Measurements from ENCODE around the gene LMO4.

LMO4 gene

GRCh38 chr1:87362063-87362833 is 33.6 kb downstream of the LMO4 start:
- no peak for DNase-seq

- DNase-seq: no peak
These were observed 34.2 kb downstream of the LMO4 start for GRCh38 chr1:87362834-87363426.

- DNase-seq: no peak
These were observed 38.9 kb downstream of the LMO4 start for GRCh38 chr1:87367549-87367948.

DNA sequence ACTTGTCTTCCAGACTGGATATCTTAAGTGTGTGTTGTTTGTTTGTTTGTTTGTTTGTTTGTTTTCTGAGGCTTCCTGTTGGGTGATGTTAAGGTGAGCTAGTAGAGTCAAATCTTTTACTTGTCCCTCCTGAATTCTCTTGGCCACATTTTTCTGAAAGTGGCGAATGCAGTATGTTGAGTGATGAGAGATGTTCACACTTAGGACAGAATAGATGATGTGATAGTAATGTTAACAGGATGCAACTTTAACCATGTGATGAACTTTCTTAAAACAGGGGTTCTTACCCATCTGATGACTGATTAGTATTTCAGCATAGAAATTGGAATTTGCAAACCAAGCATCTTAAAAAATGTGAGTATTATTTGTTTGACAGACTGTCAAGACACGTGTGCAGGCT is 40.2 kb downstream of the LMO4 start:
- no peak for DNase-seq

GRCh38 chr1:87369736-87370478 is 41.2 kb downstream of the LMO4 start:
- no peak for DNase-seq

DNA sequence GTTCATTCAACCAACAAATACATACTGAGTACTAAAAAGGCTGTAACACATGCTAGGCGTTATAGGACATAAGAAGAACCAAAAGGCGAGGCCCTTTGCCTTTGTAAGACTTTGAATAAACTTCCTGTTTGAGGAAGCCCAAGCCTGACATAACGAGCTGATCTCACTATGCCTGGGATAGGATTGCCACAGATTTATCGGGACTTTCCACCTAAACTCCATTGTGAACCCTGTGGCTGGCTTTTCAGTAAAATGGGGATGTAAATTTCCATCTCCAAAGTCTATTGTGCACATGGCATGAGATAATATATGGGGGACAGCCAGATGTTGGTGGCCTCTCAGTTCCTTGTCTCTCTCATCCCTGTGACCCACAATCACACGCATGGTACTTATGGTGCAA is 41.9 kb downstream of the LMO4 start:
- DNase-seq: no peak

DNA sequence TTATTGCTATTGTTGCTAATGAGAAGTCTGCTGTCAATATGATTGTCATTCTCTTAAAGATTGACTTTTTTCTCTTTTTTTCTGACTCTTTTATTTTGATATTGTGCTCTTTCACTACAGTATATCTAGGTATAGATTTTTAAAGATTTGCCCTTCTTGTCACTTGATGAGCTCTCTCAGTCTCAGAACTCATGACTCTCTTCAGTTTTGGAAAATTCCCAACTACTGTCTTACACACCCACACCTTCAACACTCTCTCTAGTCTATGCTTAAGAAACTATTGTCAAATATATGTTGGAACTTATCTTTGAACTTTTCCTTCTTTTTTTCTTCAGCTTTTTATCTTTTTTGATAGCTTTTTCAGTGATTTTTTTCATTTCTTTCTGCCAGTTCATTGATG is 50.6 kb downstream of the LMO4 start:
- no peak for DNase-seq

DNA sequence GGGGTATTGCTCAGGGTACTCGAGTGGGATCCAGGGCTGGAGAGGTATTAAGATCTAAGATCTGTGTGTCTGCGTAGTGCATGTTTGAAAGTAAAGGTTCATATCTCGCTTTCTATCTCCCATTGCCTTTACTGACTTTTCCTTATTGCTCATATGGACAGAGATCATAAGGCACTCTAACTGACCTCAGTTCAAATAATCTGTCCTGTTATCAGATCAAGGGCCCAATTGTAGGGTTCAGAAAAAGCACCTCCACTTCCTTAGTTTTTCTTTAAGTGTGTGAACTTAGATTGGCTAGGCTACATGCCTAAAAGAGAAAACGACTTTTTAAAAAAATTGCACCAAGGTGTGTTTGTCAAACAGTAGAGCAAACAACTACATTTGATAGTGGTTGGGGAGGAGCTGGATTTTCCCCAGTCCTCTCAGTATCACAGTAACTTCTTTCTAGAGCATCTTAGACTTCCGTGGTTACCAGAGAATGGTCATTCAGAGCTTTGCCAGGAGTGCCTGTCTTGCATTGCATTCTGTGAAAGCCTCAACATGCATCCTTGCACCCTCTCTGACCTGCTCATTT is 57.6 kb downstream of the LMO4 start:
- no peak for DNase-seq

- DNase-seq: no peak
These were observed 59.7 kb downstream of the LMO4 start for GRCh38 chr1:87388411-87388810.

- DNase-seq: no peak
These were observed 60.3 kb downstream of the LMO4 start for GRCh38 chr1:87389011-87389410.

DNA sequence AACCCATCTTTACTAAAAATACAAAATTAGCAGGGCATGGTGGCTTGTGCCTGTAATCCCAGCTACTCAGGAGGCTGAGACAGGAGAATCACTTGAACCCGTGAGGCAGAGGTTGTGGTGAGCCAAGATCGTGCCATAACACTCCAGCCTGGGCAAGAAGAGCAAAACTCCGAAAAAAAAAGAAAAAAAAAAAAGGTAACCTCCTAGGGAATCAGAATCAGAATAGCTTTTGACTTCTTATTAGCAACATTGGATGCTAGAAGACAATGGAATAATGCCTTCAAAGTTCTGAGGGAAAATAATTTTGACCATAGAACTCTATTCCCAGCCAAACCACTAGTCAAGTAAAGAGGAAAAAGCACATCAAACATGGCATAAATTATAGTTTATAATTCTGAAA is 60.9 kb downstream of the LMO4 start:
- DNase-seq: no peak

DNA sequence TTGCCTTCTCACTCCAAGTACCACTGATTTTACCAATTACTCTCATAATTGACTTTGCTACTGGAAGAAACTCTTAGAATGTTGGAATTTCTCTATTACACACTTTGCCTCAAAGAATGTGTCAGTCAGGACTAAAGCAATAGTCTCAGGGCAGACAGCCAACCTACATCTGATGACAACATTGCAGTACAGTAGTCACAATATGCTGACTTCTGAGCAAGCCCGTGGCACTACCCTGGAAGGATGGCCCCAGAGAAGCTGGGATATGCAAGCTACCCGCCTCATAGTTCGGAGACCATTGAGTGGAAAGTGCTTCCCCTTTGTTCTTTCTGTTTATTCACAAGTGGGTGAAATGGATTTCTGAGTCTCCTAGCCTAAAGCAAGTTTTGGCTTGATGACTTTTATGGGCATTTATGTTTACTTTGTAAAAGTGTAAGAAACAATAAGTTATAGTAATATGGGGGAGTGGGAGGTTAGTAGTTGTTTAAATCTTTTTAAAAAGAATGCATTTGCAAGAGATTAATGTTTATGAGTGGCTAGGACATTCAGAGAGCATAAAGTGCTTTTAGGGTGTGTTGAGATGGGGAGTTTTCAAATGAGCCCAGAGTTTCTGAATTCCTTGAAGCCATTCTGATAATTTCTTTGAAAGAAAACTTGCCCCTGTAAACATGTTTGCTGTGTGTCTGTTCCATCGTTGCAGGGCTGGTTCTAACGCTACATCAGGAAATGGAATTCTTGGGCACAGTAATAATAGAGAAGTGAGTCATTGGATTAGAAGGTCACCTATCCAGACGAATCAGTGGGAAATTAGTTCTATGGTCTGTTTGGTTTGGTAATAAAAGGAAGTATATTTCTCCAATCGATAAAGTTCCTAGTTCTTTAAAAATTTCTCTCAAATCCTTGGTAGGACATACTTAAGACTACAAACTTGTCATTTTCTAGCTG is 63.8 kb downstream of the LMO4 start:
- no peak for DNase-seq

DNA sequence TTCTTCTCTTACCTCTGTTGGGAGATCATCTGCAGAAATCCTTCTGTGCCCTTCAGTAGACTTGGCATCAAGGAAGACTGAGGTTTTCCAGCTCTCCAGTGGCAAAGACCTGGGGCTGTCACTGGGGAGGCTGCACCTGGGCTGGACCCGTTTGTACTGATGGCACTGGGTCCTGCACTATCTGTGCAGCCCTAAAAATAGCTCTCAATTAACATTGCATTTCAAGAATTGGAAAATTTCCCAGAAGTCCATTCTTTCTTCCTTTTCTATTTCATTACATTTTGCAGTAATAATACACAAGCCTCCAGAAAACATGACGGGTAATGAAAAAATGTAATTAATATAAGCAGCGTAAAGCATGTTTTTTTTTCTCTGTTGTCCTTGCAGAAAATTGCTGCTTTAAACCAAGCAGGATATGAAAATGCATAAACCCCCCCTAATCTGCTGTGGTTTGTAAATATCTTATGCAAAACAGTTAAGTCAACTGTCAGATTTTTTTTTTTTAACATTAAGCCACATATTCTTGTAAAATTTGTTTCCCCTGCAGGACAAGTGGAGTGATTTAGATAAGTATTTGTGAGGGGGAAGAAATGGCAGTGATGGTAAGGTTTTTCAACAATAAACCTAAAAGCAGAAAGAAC is 64.9 kb downstream of the LMO4 start:
- DNase-seq: no peak

DNA sequence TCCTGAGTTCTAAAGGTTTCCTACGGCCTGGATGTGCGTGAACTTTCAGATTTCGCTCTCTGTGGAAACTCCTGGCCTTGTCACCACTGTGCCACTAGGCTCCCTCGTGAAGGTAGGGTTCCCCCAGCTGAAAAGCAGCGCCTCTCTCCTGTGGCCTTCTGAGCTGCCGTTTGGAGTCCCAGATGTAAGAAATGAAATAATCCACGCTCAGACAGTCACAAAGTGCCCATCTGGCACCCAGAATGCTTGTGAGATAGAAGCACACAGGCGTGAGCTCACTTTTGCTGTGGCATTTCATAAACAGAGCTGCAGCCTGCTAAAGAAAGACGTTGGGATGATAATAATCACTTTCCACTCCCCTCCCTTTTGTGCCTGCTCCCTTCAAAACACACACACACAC is 65.8 kb downstream of the LMO4 start:
- DNase-seq: no peak

DNA sequence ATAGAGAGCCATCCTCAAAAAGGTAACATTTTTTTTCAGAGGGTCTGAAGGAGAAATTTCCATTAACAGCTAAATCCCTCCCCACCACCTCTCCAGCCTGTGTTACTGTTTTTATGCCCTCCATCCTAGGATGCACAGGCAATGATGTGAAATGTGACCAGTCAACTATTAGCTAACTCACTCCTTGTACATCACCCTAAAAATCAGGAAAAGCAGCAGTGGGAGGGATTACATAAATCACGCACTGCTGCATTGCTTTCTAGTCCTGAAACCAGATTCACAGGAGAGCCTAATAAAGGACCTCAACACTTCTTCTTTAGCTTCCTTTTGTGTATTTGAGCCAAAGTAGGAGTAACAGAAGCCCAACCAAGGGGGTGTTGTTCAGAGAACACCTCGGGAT is 66.3 kb downstream of the LMO4 start:
- no peak for DNase-seq
